Astrocyte (in vitro differentiated cells and primary cell): ENCODE measurements around the gene AQP7. TPM values are rescaled to one million over a fixed set of nuclear protein-coding genes. Genes with fewer than 3 reads are reported as not detected.

Experiments
- DNase-seq: peaks from one replicate; pipeline ENCODE4 v3.0.0-alpha.2; 2010; ENCODE audit warnings: low read depth
- FAIRE-seq: peaks from 2 replicates; lab custom pipeline; 2011; peaks lifted over from hg19 to GRCh38; lab: Jason Lieb, UNC
- H2AFZ ChIP-seq: 2 replicates; pipeline ENCODE4 v1.6.0; 2012; ENCODE audit warnings: low read depth, low read length, inconsistent platforms
- H3K27ac ChIP-seq: 2 replicates; pipeline ENCODE4 v1.5.1; 2011; ENCODE audit warnings: low read depth, low read length, inconsistent platforms
- H3K27me3 ChIP-seq: 2 replicates; pipeline ENCODE4 v1.6.0; 2011; ENCODE audit warnings: low read length, inconsistent platforms; ENCODE audit not compliant: insufficient read depth
- H3K36me3 ChIP-seq: 2 replicates; pipeline ENCODE4 v1.5.1; 2011; ENCODE audit warnings: low read length, inconsistent platforms; ENCODE audit not compliant: insufficient read depth
- H3K4me1 ChIP-seq: 2 replicates; pipeline ENCODE4 v1.5.1; 2011; ENCODE audit warnings: low read length, inconsistent platforms; ENCODE audit not compliant: insufficient read depth
- H3K4me2 ChIP-seq: 2 replicates; pipeline ENCODE4 v1.6.0; 2012; ENCODE audit warnings: low read length, inconsistent platforms
- H3K4me3 ChIP-seq: 2 replicates; pipeline ENCODE4 v1.5.1; 2011; ENCODE audit warnings: low read depth, mild to moderate bottlenecking, low read length, inconsistent platforms; ENCODE audit not compliant: insufficient read depth
- H3K79me2 ChIP-seq: 2 replicates; pipeline ENCODE4 v1.6.0; 2012; ENCODE audit warnings: mild to moderate bottlenecking, low read length, inconsistent platforms; ENCODE audit not compliant: insufficient read depth
- H3K9ac ChIP-seq: 2 replicates; pipeline ENCODE4 v1.6.0; 2012; ENCODE audit warnings: mild to moderate bottlenecking, low read length, inconsistent platforms
- H3K9me3 ChIP-seq: 2 replicates; pipeline ENCODE4 v1.5.1; 2012; ENCODE audit warnings: low read depth, mild to moderate bottlenecking, low read length, inconsistent platforms; ENCODE audit not compliant: insufficient read depth
- H4K20me1 ChIP-seq: 2 replicates; pipeline ENCODE4 v1.6.0; 2012; ENCODE audit warnings: low read length, inconsistent platforms; ENCODE audit not compliant: insufficient read depth
- H3K27ac Mint-ChIP-seq: one replicate; pipeline ENCODE4 v1.8.0; 2021; ENCODE audit warnings: mild to moderate bottlenecking, mixed read lengths; ENCODE audit not compliant: unreplicated experiment
- H3K27me3 Mint-ChIP-seq: one replicate; pipeline ENCODE4 v1.8.0; 2021; ENCODE audit warnings: low read depth, mixed read lengths; ENCODE audit not compliant: unreplicated experiment
- H3K36me3 Mint-ChIP-seq: one replicate; pipeline ENCODE4 v1.8.0; 2021; ENCODE audit warnings: low read depth, mixed read lengths; ENCODE audit not compliant: unreplicated experiment
- H3K4me1 Mint-ChIP-seq: one replicate; pipeline ENCODE4 v1.8.0; 2021; ENCODE audit warnings: low read depth, mixed read lengths; ENCODE audit not compliant: unreplicated experiment
- H3K4me3 Mint-ChIP-seq: one replicate; pipeline ENCODE4 v1.8.0; 2021; ENCODE audit warnings: mild to moderate bottlenecking, moderate library complexity, mixed read lengths; ENCODE audit not compliant: unreplicated experiment
- H3K9me3 Mint-ChIP-seq: one replicate; pipeline ENCODE4 v1.8.0; 2021; ENCODE audit warnings: mild to moderate bottlenecking, mixed read lengths; ENCODE audit not compliant: unreplicated experiment
- EZH2 ChIP-seq: IDR thresholded peaks from 2 replicates; pipeline ENCODE4 v1.6.1; 2012; ENCODE audit warnings: mild to moderate bottlenecking, low read length, inconsistent platforms; ENCODE audit not compliant: insufficient read depth
- total RNA-seq: library from RNA; stranded (reverse); gene quantifications from 2 replicates; pipeline ENCODE4 v1.2.1, GENCODE V29; 2021
- TF ChIP-seq, protein P1 (sequence below): IDR thresholded peaks from 2 replicates; pipeline ENCODE4 v1.5.1; 2011; ENCODE audit warnings: low read depth, mild to moderate bottlenecking, inconsistent platforms, low read length, moderate library complexity; ENCODE audit not compliant: insufficient read depth

Gene AQP7
- total RNA-seq, 1 donor from 2014 or later = 1.9 TPM

DNA sequence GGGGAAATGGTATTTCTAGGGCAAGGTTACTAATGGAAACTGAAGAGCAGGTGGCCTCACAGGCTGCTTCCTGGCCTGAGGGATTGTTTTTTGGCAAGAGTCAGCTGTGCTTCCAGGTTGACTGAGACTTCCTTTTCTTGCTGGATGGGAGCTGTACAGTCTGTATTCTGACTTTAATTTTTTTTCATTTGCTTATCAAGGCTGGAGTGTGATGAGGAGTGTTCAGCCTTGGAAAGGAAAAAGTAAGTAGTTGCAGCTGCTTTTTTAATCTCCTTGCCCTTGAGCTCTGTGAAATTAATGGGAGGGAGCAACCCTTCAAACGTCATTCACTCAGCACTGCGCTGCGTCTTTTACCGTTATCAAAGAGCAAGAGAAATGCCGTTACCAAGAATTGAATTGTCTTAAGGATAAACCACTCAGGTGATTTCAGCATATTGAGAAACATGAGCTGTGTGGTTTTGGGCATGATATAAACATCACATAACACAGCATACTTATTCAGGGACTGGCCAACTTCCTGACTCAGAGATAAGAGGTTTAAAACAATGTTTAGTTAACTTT is 47.6 kb downstream of the AQP7 start:
- Histone ChIP-seq H3K9me3 (no peaks in the 10 kb centered on the region), H3K9ac (no peak overlapping the region), H3K27me3 (no peaks in the 10 kb centered on the region), H3K4me1 (peaks cover 6% of the 10 kb centered on the region), H4K20me1 (no peaks in the 10 kb centered on the region), H3K36me3 (peaks cover 3% of the 10 kb centered on the region), H3K79me2 (no peaks in the 10 kb centered on the region), H2AFZ (no peak overlapping the region), H3K27ac (no peak overlapping the region), H3K4me2 (peak overlapping the region; percentile 31), H3K4me3 (no peak overlapping the region)
- peak; percentile 87 for DNase-seq
- H3K4me3 Mint-ChIP-seq = no peak overlapping the region
- TF ChIP-seq, protein P1, sequence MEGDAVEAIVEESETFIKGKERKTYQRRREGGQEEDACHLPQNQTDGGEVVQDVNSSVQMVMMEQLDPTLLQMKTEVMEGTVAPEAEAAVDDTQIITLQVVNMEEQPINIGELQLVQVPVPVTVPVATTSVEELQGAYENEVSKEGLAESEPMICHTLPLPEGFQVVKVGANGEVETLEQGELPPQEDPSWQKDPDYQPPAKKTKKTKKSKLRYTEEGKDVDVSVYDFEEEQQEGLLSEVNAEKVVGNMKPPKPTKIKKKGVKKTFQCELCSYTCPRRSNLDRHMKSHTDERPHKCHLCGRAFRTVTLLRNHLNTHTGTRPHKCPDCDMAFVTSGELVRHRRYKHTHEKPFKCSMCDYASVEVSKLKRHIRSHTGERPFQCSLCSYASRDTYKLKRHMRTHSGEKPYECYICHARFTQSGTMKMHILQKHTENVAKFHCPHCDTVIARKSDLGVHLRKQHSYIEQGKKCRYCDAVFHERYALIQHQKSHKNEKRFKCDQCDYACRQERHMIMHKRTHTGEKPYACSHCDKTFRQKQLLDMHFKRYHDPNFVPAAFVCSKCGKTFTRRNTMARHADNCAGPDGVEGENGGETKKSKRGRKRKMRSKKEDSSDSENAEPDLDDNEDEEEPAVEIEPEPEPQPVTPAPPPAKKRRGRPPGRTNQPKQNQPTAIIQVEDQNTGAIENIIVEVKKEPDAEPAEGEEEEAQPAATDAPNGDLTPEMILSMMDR = no peak
- TF ChIP-seq EZH2 = no peak
- H3K27me3 Mint-ChIP-seq = no peaks in the 10 kb centered on the region
- no peak for FAIRE-seq
- no peaks in the 10 kb centered on the region for H3K4me1 Mint-ChIP-seq
- H3K27ac Mint-ChIP-seq = no peak overlapping the region
- H3K9me3 Mint-ChIP-seq = no peaks in the 10 kb centered on the region
- peaks cover 11% of the 10 kb centered on the region for H3K36me3 Mint-ChIP-seq

DNA sequence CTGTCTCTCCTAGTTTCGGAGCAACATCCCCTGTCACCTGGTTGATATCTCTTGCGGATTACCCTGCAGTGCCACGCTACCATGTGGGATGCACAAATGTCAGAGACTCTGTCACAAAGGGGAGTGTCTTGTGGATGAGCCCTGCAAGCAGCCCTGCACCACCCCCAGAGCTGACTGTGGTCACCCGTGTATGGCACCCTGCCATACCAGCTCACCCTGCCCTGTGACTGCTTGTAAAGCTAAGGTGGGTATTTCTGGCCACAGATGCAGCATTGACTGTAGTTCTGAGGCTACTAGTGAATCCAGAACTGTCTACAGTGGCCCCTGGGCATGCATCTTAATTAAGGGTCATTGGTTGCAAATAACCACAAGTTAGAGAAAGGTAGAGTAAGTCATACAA is 50.8 kb downstream of the AQP7 start:
- Histone ChIP-seq H3K27me3 (no peaks in the 10 kb centered on the region), H3K4me1 (peaks cover 6% of the 10 kb centered on the region), H3K79me2 (no peaks in the 10 kb centered on the region), H3K4me3 (no peak overlapping the region), H4K20me1 (no peaks in the 10 kb centered on the region), H3K4me2 (no peak overlapping the region), H2AFZ (no peak overlapping the region), H3K9ac (no peak overlapping the region), H3K27ac (no peak overlapping the region), H3K9me3 (no peaks in the 10 kb centered on the region), H3K36me3 (peaks cover 18% of the 10 kb centered on the region)
- H3K9me3 Mint-ChIP-seq = no peaks in the 10 kb centered on the region
- DNase-seq (no peak), FAIRE-seq (no peak)
- TF ChIP-seq EZH2 = no peak
- TF ChIP-seq, protein P1 = no peak
- H3K36me3 Mint-ChIP-seq = peaks cover 23% of the 10 kb centered on the region
- H3K4me3 Mint-ChIP-seq = no peak overlapping the region
- no peak overlapping the region for H3K27ac Mint-ChIP-seq
- H3K4me1 Mint-ChIP-seq = no peaks in the 10 kb centered on the region
- H3K27me3 Mint-ChIP-seq = no peaks in the 10 kb centered on the region

DNA sequence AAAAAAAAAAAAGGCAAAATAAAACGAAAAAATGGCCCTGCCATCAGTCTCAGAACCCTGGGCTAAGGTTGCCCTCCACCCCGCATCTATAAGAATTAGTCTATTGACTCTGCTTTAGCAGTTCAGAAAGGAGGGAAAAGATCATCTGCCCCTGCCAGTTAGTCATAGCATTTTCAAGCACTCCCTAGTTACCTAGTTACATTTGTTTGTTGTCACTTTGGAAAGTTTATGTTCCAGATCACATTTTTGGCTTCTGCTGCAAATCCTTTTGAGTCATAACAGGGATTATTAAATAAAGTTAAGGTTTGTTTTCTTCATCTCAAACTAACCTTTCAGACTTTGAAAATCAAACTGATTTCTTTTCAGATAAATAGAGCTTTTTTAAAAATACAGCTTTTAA is 52.1 kb downstream of the AQP7 start:
- Histone ChIP-seq H3K36me3 (peaks cover 29% of the 10 kb centered on the region), H3K27me3 (no peaks in the 10 kb centered on the region), H3K27ac (peak overlapping the region; percentile 37), H3K4me2 (no peak overlapping the region), H3K9ac (no peak overlapping the region), H3K79me2 (no peaks in the 10 kb centered on the region), H3K4me1 (peaks cover 6% of the 10 kb centered on the region), H4K20me1 (no peaks in the 10 kb centered on the region), H2AFZ (no peak overlapping the region), H3K4me3 (no peak overlapping the region), H3K9me3 (no peaks in the 10 kb centered on the region)
- Mint-ChIP-seq H3K36me3 (peaks cover 25% of the 10 kb centered on the region), H3K4me1 (no peaks in the 10 kb centered on the region), H3K9me3 (no peaks in the 10 kb centered on the region), H3K4me3 (no peak overlapping the region), H3K27ac (no peak overlapping the region), H3K27me3 (no peaks in the 10 kb centered on the region)
- TF ChIP-seq EZH2 = no peak
- TF ChIP-seq, protein P1 = no peak
- FAIRE-seq (no peak), DNase-seq (peak; percentile 55)
